HG02970 (cell line): Measurements from ENCODE around the gene KIF18B.

Source experiments
- ATAC-seq: cut with Tn5 transposase; IDR thresholded peaks from one replicate; pipeline ENCODE4 v1.9.1; 2021; ENCODE audit warnings: mild to moderate bottlenecking, moderate library complexity, moderate number of reproducible peaks; ENCODE audit not compliant: unreplicated experiment, low FRiP score

The KIF18B gene

GRCh38 chr17:44907729-44908470 lies 39.7 kb downstream of the KIF18B start:
- no peak for ATAC-seq

DNA sequence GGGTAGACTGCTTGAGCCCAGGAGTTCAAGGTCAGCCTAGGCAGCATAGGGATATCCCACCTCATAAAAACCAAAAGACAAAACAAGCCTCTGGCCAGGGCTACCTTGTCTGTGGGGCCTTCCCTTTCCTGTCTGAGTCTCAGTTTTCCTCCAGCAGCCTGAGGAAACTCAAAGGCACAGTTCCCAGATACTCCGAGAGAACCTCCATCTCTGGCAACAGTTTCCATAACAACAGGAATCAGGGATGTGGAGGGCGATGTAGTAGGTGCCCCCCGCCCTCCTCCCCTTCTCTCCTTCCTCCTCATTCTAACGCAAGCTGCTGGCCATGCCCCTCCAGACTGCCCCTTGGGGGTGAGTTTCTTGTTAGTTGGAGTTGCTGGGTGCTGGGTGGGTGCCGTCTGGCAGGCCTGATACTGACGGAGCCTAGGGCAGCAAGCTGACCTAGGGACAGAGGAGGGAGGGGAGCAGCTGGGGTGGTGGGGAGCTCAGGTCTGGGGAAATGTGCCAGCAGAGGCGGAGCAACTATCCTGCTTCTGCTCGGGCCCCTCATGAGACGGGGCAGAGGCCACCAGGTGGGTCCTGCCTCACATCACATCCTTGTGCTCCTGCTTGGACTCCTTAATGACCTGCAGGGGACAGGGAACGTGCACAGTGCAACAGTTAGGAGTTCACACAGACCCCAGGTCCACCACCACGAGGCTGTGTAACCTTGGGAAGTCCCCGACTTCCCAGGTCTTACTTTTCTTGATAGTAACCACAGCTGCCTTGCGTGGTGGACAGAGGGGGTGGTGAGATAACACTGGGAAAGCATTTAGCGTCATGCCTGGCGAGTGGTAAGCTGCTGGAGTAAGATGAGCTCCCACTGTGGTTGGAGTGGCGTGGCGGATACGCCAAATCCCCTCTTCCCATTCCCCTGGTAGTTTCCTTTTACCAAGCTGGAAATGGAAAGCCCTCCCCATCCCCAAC lies 40.5 kb downstream of the KIF18B start:
- ATAC-seq = no peak

- no peak for ATAC-seq
Observed at GRCh38 chr17:44906010-44906646, 41.4 kb downstream of the KIF18B start.

GRCh38 chr17:44905006-44906000 lies 42.3 kb downstream of the KIF18B start:
- no peak for ATAC-seq

DNA sequence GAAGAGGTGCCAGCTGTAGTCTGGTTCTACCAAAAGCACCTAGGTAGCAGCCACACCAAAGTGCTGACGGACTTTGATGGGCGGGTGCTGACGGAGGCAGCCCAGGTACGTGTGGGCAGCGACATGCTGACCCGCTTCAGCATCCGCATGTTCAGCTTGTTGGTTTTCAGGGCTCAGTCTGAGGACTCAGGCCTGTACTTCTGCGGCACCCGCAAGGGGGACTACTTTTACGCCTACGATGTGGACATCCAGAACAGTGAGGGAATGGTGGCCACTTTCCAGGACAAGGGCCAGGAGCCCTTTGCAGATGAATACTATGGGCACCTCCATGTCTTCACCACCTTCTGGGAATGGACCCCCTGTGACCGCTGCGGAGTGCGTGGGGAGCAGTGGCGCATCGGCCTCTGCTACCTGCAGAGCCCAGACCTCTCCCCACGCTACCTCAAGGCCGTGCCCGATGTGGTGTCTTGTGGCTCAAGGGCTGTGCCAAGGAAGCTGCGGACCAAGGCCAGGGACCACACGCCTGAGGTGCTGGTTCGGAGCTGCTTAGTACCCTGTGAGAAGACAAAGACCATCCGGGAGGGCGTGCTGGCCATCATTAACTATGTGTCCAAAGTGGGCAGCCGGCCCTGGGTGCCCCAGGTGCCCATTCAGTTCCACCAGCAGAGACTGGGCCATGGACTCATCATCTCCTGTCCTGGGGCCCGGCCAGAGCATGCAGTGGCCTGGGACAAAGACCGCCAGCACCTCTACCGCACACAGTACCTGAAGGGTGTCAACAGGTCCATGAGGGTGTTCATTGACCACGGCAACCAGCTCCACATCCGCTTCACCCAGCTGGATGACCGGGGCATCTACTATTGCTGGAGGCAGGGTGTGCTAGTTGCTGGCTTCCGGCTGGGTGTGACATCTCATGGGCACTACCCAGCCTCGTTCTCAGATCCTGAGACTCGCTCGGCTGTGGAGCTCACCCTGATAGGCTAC lies 43.3 kb downstream of the KIF18B start:
- ATAC-seq = no peak

- ATAC-seq = no peak
Observed at GRCh38 chr17:44903012-44903685, 44.4 kb downstream of the KIF18B start.

DNA sequence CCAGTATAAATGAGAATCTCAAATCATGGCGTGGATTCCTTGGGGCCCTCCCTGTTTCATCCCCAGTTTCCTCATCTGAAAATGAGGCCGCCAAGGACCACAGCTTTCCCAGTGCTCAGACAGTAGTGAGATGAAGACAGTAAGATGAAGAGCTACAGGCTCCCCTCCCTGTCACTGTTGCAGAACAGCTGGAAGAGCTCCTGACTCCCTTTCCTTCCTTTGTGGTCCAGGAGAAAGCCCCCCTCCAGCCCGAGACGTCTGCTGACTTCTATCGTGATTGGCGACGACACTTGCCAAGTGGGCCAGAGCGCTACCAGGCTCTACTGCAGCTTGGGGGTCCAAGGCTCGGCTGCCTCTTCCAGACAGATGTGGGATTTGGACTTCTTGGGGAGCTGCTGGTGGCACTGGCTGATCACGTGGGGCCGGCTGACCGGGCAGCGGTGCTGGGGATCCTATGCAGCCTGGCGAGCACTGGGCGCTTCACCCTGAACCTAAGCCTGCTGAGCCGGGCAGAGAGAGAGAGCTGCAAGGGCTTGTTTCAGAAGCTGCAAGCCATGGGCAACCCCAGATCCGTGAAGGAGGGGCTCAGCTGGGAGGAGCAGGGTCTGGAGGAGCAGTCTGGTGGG lies 45.3 kb downstream of the KIF18B start:
- no peak for ATAC-seq

- ATAC-seq = no peak
Observed at GRCh38 chr17:44901411-44901921, 46.1 kb downstream of the KIF18B start.

GRCh38 chr17:44900894-44901293 lies 46.7 kb downstream of the KIF18B start:
- no peak for ATAC-seq

DNA sequence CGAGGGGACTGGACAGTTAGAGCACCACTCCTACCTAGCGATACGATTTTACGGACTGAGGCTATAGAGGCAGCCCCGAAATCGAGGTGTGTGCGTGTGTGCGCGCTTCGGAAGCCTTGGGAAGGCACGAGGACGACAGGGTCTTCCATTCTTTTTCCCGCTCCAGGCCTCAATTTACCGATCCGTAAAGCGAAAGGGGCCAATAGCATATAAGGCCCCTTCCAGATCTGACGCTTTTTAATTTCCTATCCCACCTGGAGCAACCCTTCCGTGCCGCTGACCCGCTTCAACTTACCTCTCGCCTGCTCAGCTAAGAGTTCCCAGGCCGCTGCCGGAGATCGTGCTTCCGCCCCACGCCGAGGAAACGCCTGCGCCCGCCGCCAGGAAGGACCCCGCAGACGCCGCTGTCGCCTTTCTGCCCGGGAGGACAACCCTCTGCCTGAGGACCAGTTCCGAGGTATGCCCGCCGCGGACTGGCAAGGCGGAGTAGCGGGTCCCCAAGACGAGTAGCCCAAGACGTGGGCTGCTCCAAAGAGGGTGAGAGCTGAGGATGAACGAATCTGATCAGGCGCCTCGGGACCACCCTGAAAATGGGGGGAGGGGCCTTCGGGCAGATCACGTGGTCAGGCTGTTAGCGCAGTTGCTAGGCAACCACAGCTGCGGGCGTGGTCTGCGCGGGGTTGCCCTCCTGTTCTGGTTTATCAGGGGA lies 48.3 kb downstream of the KIF18B start, which contains the start of gene EFTUD2:
TSS of gene EFTUD2 (minus strand) at position 372 of the 709 bp plus-strand sequence. CDS start 4,924 bp downstream, outside the sequence.
- peak; percentile 69 for ATAC-seq

GRCh38 chr17:44898768-44899073 lies 48.9 kb downstream of the KIF18B start:
- ATAC-seq = no peak

GRCh38 chr17:44894642-44895041 lies 52.9 kb downstream of the KIF18B start:
- ATAC-seq = no peak

GRCh38 chr17:44892250-44892649 lies 55.3 kb downstream of the KIF18B start:
- ATAC-seq = no peak

DNA sequence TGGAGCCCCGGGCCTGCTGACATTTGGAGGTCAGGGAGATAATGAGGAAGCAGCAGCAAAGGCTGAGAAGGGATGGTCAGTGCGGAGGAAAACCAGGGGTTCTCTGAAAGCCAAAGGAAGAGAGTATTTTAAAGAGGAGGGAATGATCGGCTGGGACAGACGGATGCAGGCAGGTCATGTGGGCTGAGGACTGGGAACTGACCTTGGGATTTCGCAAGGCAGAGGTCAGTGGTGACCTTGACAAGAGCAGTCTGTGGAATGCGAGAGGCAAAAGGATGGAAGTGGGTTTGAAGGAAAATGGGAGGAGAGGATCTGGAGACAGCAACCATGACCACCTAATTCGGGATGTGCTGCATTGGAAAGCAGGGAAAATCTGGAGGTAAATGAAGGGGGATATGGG lies 58.6 kb downstream of the KIF18B start:
- ATAC-seq = no peak

GRCh38 chr17:44887971-44888954 lies 59.3 kb downstream of the KIF18B start:
- no peak for ATAC-seq

- ATAC-seq = no peak
Observed at GRCh38 chr17:44887016-44887415, 60.6 kb downstream of the KIF18B start.
